Coronary artery (tissue), 2 donors: Measurements from ENCODE around the gene LRRC71.
A peak's percentile ranks its signal among the peaks of the same experiment; 100 is the strongest.

Experiments used
- DNase-seq: peaks from one replicate; pipeline ENCODE4 v3.0.0-alpha.2; 2017; ENCODE audit warnings: low spot score
- H3K27ac ChIP-seq, 2 donors: fragments of 200-600 bp; sonication (generic); one replicate each; pipeline ENCODE4 v1.5.1; 2016 to 2019
- H3K4me3 ChIP-seq: fragments of 200-600 bp; sonication (generic); 2 replicates; pipeline ENCODE4 v1.5.1; 2016; ENCODE audit warnings: mild to moderate bottlenecking, moderate library complexity
- TF ChIP-seq, protein P1 (sequence below): fragments of 200-600 bp; sonication (generic); IDR thresholded peaks from one replicate; pipeline ENCODE4 v1.5.1; 2019; ENCODE audit warnings: antibody characterized with exemption

The LRRC71 gene

DNA sequence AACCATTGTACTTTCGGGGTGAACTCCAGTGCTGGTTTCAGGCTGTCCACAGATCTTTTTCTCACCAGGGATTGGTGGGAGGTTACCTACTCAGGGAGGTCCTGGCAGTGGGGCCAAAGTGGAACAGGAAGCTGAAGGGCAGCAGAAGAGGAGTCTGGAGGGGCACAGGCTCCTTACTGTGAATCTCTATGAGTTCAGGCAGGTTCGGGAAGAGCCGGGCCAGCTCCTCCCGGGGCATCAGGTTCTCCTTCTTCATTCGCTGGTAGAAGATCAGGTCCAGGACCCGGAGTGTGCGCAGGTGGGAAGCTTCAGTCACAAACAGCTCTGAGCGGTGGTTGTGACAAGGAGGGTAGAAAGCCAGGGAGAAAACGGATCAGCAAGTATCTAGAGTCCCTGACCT is 26.7 kb downstream of the LRRC71 start:
- peak; percentile 38 for DNase-seq

DNA sequence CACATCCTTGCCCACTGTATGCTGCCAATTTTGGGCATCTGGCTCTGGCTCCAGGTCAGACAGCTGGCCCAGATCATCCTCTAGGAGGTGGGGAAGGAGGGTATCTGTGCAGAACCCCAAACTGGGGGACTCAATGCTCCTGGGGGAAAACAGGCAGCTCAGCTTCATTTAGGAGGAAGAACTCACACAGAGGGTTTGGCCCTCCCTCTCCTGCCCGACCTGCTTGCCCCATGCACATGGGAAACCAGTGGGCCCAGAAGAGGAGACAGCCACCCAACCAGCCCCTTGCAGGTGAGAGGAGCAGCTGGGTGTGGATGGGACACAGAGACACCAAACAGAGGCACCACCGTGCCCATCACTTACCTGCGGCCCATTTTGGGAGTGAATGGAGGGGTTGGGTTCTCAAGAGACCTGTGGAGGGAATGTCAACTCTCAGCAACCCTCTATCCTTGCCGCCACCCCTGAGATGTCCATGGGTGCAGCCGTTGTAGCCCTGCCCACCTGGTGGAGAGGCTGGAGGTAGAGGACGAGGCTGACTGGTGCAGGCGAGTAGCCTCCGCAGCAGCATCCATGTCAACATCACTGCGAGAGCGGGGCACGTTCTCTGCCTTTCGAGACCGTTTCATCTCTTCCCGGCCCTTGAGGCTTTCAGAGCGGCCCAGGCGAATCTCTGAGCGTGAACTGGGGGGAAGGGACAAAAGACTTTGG is 27.5 kb downstream of the LRRC71 start:
- no peak overlapping the region for H3K4me3 ChIP-seq
- TF ChIP-seq, protein P1, sequence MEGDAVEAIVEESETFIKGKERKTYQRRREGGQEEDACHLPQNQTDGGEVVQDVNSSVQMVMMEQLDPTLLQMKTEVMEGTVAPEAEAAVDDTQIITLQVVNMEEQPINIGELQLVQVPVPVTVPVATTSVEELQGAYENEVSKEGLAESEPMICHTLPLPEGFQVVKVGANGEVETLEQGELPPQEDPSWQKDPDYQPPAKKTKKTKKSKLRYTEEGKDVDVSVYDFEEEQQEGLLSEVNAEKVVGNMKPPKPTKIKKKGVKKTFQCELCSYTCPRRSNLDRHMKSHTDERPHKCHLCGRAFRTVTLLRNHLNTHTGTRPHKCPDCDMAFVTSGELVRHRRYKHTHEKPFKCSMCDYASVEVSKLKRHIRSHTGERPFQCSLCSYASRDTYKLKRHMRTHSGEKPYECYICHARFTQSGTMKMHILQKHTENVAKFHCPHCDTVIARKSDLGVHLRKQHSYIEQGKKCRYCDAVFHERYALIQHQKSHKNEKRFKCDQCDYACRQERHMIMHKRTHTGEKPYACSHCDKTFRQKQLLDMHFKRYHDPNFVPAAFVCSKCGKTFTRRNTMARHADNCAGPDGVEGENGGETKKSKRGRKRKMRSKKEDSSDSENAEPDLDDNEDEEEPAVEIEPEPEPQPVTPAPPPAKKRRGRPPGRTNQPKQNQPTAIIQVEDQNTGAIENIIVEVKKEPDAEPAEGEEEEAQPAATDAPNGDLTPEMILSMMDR = no peak
- DNase-seq = no peak
- H3K27ac ChIP-seq = no peak overlapping the region

More for the DNA sequence above, 26.7 kb downstream of the LRRC71 start:
- H3K27ac ChIP-seq = no peak overlapping the region
- TF ChIP-seq, protein P1 = no peak
- no peak overlapping the region for H3K4me3 ChIP-seq

DNA sequence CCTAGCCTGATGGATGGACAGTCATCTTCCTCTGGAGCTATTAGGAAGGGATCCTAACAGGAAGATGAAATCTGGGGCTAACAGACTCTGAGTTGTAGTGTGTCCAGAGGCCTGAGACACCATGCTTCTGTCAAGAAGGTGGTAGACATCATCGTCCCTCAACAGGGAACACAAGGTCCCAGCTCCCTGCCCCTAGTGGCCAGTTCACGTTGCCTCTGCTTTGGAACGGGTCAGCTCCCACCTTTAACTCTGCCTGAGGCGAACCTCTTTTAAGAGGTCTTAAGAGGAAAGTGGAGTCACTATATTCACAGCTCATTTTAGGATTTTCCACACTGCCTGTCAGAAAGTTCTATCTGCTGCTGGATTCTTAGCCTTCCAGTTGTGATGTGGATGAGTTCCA is 28.3 kb downstream of the LRRC71 start:
- Histone ChIP-seq H3K27ac (no peak overlapping the region), H3K4me3 (no peak overlapping the region)
- TF ChIP-seq, protein P1 = no peak
- no peak for DNase-seq

DNA sequence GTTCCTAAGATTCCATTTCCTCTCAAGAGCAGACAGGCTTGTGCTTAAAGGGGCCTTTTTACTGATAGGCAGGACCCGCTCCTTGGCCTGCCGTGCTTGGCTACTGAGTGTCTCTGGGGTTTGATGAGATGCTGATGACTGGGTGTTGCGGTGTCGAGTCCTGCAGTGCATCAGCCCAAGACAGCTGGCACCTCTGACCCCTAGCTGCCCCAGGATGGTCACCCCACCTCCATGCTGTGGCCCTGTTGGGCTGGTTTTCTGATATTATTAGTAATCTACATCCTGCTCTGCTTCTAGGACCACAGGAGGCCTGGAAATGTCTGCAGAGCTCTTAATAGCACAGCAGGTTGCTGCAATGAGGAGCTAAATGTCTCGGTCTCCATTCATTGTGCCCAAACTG is 28.7 kb downstream of the LRRC71 start:
- DNase-seq = no peak
- Histone ChIP-seq H3K4me3 (no peak overlapping the region), H3K27ac (no peak overlapping the region)
- TF ChIP-seq, protein P1 = no peak

DNA sequence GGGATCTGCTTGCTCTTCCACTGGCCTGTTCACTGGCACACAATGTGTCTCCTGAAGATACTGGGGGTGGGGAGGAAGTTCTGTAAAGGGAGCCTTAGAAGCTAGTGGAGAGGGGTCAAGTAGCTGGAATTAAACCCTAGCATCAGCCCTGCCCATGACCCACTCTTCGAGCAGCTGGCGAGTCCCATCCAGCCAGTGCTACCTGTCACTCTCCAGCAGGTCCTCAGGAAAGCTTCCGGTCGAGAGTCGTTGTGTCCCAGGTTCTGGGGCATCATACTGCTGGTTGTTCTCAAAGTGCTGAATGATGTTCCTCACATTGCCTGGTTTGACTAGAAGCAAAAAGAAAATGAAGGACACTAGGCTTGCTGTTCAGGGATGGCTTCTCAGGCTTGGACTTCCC is 30.9 kb downstream of the LRRC71 start:
- Histone ChIP-seq H3K4me3 (no peak overlapping the region), H3K27ac (no peak overlapping the region)
- TF ChIP-seq, protein P1 = no peak
- no peak for DNase-seq

DNA sequence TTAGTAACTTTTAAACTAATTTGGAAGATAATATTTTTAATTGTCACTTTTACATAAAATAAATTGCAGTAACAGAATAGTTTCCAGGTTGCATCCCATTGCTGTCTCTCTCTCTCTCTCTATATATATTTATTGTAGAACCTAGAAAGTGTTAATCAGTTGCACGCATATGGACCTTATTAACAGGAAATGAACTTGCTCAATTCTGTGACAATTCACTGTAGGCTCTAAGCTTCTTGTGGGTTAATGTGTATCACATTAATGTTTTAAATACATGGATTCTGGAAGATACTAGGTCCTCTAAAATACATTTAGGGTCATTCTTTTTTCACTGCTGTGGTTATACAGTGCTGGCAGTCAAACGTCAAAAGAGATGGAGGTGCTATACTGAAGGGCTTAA is 33.1 kb downstream of the LRRC71 start:
- no peak overlapping the region for H3K27ac ChIP-seq
- TF ChIP-seq, protein P1 = no peak
- DNase-seq = no peak
- H3K4me3 ChIP-seq = no peak overlapping the region

DNA sequence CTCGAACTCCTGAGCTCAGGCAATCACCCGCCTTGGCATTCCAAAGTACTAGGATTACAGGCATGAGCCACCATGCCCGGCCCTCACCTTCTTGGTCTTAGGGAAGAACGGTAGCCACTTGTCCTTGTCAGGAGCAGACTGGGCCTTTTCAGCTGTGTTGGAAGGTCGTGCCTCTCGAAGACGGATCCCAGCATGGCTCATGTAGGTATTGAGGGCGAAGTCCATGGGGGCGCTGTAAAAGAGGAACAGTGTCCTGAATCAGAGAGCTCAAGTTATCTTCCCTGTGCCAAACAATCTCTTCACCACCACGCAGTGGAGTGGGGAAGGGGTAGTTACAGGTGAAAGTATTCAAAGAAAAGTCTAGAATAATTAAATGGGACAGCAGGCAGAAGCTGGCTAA is 35.9 kb downstream of the LRRC71 start:
- TF ChIP-seq, protein P1 = no peak
- no peak overlapping the region for H3K4me3 ChIP-seq
- DNase-seq = no peak
- no peak overlapping the region for H3K27ac ChIP-seq
